AG20443 (cell line): Measurements from ENCODE around the gene ATRN.

Experiments
- DNase-seq: peaks from one replicate; pipeline ENCODE4 v3.0.0; 2012; ENCODE audit warnings: low spot score, mixed read lengths

The ATRN gene

DNA sequence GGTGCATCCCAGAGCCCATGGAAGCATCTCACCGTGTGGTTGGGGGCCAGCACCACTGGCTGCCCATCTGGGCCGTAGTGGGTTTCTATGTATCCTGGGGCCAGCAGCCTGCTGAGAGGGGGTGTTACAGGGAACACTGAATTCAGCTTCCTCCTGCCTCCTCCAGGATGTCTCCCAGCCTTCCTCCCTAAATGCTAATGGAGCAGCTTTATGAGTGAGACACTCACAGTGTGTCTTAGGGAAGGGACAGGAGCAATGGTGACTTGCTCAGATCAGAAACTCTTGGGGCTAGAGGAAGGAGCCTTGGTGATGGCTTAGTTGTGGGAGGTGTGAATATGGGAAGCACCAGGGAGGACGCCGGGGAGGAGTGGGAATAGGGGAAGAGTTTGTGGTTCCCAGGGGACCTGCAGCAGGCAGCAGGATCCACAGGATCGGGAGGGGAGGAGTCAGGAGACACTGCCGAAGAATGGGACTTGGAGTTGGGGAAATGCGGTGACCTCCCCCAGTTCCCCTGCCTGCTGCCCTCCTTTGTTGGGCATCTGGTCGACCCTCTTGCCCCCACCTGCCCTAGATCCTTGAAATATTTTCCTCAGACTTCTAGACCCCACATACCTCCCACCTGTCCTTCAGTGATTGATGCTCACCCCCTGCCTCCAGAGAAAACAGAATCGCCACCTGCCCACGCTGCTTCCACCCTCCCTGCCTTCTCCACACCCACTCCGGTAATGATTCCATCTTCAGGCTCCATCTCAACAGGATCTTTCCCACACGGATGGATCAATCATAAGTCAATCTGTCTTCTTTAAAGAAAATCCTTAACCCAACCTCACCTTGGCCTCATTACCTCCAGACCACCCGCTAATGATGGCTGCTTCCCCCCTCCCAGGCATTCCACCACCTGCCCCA, 204.4 kb downstream of the ATRN start:
- no peak for DNase-seq

DNA sequence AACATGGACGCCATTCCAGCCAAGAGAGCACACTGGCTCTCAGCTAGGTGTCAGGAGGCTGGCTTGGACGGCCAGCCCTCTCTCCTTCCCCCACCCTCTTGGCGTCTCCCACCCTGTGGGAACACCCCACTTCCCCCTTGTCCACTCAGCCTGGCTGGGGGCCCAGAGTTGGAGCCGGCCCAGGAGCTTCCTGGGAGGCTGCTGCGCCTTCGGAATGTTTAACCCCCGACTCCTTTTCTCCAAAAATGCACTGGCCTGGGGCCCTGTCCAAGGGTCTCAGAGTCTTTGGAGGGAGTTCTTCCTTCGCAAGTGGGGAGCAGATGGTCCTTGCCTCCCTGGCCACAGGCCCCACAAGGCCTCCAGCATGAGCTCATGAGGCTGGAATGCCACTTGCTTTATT, 206.9 kb downstream of the ATRN start:
- no peak for DNase-seq

DNA sequence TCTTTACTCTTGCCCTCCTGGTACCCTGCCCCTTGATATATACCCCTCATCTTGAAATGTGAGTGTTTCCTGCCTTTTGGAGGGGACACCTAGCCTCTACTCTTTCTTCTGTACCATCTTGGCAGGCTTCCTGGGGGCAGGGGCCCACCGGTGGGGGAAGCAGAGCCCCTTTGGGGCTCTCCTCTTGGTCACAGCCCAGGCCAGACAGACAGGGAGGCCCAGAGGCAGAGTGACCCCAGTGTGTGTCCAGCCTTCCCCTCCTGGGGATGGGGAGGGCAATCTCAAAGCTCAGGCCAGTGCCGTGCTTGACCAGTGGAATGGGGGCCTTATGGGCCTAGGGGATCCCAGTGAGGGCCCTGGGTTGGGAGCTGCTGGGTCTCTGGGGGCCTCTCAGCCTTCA, 207.4 kb downstream of the ATRN start:
- no peak for DNase-seq

GRCh38 chr20:3678856-3679720, 208.3 kb downstream of the ATRN start:
- peak; percentile 53 for DNase-seq

GRCh38 chr20:3679749-3680700, 209.2 kb downstream of the ATRN start:
- DNase-seq: peak; percentile 77

GRCh38 chr20:3680701-3681351, 210.0 kb downstream of the ATRN start:
- DNase-seq: no peak

- no peak for DNase-seq
Measured at GRCh38 chr20:3681352-3681930, 210.6 kb downstream of the ATRN start.

- peak; percentile 78 for DNase-seq
Measured at GRCh38 chr20:3681931-3682781, 211.3 kb downstream of the ATRN start, which contains the start of gene ADAM33. TSS of gene ADAM33 (minus strand) at chr20:3682010. CDS start at chr20:3682004, 6 bp downstream.

DNA sequence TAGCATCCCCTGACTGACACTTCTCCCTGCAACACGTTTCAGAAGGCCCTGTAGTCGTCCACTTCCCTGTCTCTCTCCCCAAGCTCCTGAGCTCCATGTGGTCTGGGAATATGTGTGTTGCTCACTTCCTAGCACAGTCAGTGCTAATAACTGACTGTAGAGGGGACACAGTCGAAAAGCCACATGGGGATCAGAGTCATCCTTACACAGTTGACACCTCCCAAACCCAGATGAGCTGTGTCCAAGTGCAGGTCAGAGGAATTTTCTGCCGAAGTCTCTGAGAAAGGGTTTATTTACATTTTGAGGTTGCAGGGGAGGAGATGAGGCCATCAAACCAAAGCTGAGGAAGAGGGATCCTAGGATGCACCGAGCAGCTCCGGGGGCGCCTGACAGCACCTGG, 214.5 kb downstream of the ATRN start:
- no peak for DNase-seq

GRCh38 chr20:3686421-3686820, 215.6 kb downstream of the ATRN start:
- DNase-seq: no peak

DNA sequence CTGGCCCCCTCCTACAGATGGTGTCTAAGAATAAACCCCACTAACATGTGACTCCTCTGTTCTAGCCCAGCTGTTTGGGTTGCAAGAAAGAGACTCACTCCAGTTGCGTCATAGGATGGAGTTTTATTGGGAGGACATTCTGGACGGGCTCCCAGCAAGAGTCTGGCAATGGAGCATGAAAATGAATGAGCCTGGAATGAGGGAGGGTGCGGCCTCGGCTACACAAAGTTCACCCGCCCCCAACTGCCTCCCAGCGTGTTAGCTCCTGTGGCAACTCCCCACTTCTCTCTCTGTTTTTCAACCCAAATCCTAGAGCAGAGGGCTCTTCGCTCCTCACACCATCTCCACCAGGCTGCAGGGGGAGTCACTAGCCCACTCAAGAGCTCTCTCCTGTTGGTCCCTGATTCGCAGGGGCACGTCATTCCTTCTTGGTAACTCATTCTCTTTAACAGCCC, 216.1 kb downstream of the ATRN start:
- DNase-seq: peak; percentile 93

DNA sequence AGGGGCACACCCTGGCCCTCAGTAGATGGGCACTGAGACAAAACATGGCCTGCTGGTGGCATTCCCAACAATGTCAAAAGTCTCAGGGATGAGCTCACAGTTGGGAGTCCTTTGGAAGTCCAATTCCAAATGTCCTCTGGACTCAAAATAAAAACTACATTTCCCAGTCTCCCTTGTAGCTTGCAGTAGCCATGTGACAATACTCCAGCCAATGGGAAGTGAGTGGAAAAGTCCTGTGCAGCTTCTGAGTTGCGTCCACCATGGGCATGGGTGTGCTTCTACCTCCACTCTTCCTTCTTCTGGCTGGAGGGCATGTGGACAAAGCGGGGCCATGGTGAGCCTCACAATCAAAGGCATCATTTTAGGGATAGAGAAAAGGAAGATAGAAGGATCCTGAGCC, 216.8 kb downstream of the ATRN start:
- peak; percentile 84 for DNase-seq

GRCh38 chr20:3689978-3690377, 219.2 kb downstream of the ATRN start:
- DNase-seq: no peak

- no peak for DNase-seq
Measured at GRCh38 chr20:3690413-3690812, 219.6 kb downstream of the ATRN start.

- no peak for DNase-seq
Measured at GRCh38 chr20:3691306-3691705, 220.5 kb downstream of the ATRN start.

GRCh38 chr20:3691897-3692296, 221.1 kb downstream of the ATRN start:
- DNase-seq: no peak

DNA sequence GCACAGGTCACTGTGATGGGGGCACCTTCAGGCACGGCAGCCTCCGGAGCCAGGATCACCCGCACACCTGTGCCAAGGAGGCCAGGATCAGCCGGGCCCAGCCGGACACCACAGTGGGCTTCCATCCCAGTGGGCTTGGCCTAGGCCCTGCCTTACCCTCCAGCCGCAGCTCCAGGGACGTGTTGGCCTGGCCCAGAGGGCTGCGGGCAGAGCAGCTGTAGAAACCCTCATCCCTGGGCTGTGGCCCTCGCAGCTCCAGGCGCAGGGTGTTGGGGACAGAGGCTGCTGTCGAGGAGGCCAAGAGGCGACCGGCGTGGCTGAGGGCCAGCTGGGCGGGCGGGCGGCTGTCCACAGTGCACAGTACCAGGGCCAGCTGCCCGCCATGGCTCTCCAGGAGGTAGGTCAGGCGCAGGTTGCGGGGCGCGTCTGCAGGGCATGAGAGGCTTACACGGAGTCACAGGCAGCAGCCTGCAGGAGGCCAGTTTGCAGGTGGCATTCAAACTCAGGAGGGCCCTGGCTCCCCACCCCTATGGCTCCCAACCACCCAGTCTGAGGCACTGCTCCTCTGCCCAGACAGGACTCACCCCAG, 222.0 kb downstream of the ATRN start:
- DNase-seq: no peak

GRCh38 chr20:3693376-3693775, 222.6 kb downstream of the ATRN start:
- DNase-seq: no peak

DNA sequence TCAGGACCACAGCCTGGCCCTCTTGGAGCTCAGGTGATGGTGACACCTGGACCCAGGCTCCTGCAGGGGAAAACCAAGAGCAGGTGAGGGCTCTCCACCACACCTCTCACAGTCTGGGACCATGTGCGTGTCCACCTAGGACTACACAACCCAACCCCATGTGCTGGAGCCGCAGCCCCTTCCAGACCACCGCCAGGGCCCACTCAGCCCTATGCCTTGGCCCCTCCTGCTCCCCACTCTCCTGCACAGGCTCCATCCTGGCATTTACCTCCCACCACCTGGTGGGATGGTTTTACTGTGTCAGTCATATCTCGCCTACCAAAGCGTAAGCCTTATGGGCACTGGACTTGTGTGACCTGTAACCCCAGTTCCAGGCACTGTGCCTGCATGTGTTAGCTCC, 224.0 kb downstream of the ATRN start:
- DNase-seq: no peak
